ENCODE results near the gene RFC2. TPM values are rescaled to one million over a fixed set of nuclear protein-coding genes. Genes with fewer than 3 reads are reported as not detected.

Gene RFC2
- total and polyA plus RNA-seq, 10 of the 15 experiments (the other 5 are each of a cell fraction or from before 2014, with no cell fraction given): 25.8 to 145 (median 90.9) TPM

GRCh38 chr7:74272305-74273038 lies 18.3 kb upstream of the RFC2 start (continued):
- TF ChIP-seq NFXL1 (IDR thresholded peaks at IDR 0.05; ENCODE audit: borderline replicate concordance): no peak
- TF ChIP-seq ZBTB4 (CRISPR knock-in tag; IDR thresholded peaks at IDR 0.05): no peak
- TF ChIP-seq REST (IDR thresholded peaks at IDR 0.05; ENCODE audit: low read depth, low read length): peak; percentile 52; the same call in 1 of the 2 replicates
- TF ChIP-seq CREM (IDR thresholded peaks at IDR 0.05; ENCODE audit: low read depth): peak; percentile 97
- TF ChIP-seq FOXM1 (IDR thresholded peaks at IDR 0.05; ENCODE audit: low read depth, low read length): peak; percentile 99
- TF ChIP-seq, protein P1, sequence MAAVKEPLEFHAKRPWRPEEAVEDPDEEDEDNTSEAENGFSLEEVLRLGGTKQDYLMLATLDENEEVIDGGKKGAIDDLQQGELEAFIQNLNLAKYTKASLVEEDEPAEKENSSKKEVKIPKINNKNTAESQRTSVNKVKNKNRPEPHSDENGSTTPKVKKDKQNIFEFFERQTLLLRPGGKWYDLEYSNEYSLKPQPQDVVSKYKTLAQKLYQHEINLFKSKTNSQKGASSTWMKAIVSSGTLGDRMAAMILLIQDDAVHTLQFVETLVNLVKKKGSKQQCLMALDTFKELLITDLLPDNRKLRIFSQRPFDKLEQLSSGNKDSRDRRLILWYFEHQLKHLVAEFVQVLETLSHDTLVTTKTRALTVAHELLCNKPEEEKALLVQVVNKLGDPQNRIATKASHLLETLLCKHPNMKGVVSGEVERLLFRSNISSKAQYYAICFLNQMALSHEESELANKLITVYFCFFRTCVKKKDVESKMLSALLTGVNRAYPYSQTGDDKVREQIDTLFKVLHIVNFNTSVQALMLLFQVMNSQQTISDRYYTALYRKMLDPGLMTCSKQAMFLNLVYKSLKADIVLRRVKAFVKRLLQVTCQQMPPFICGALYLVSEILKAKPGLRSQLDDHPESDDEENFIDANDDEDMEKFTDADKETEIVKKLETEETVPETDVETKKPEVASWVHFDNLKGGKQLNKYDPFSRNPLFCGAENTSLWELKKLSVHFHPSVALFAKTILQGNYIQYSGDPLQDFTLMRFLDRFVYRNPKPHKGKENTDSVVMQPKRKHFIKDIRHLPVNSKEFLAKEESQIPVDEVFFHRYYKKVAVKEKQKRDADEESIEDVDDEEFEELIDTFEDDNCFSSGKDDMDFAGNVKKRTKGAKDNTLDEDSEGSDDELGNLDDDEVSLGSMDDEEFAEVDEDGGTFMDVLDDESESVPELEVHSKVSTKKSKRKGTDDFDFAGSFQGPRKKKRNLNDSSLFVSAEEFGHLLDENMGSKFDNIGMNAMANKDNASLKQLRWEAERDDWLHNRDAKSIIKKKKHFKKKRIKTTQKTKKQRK (IDR thresholded peaks at IDR 0.05; ENCODE audit: low read depth, low read length): no peak
- no peak for TF ChIP-seq CBX3 (IDR thresholded peaks at IDR 0.05; ENCODE audit: borderline replicate concordance, low read depth)
- peak; percentile 79; the same call in 1 of the 2 replicates for TF ChIP-seq EZH2 (IDR thresholded peaks at IDR 0.05; ENCODE audit: borderline replicate concordance, control insufficient read depth, low read depth, low read length)
- TF ChIP-seq STAT3 (IDR thresholded peaks at IDR 0.05; ENCODE audit: low read depth, low read length): peak; percentile 87; the same call in 1 of the 2 replicates
- peak; percentile 61; the same call in 1 of the 2 replicates for TF ChIP-seq RB1 (IDR thresholded peaks at IDR 0.05; ENCODE audit: borderline replicate concordance)
- TF ChIP-seq HDAC6 (IDR thresholded peaks at IDR 0.05; ENCODE audit: unreplicated experiment): no peak
- TF ChIP-seq CHD1 (IDR thresholded peaks at IDR 0.05; ENCODE audit: low read depth, low read length): no peak
- TF ChIP-seq CHD4 (IDR thresholded peaks at IDR 0.05): 0 out of 2 replicates have a peak, but pooled peaks have one; percentile 82
- TF ChIP-seq KLF5 (IDR thresholded peaks at IDR 0.05; ENCODE audit: partially characterized antibody): peak; percentile 61
- peak; percentile 76 for TF ChIP-seq POLR2A (IDR thresholded peaks at IDR 0.05; ENCODE audit: low read depth, low read length)
- no peak for TF ChIP-seq MXI1 (IDR thresholded peaks at IDR 0.05; ENCODE audit: low read depth, low read length)
- peak; percentile 86 for TF ChIP-seq ATF7 (IDR thresholded peaks at IDR 0.05; ENCODE audit: low read depth)
- TF ChIP-seq ASH2L (IDR thresholded peaks at IDR 0.05; ENCODE audit: borderline replicate concordance, low read depth): 0 out of 2 replicates have a peak, but pooled peaks have one; percentile 36
